Ishikawa (cell line): ENCODE measurements around the gene PEAK1.

Experiments used
- CEBPB ChIP-seq: IDR thresholded peaks from 2 replicates; pipeline ENCODE4 v1.6.1; 2012
- CREB1 ChIP-seq: IDR thresholded peaks from 2 replicates; pipeline ENCODE4 v1.6.1; 2012; ENCODE audit warnings: low read depth
- EGR1 ChIP-seq: IDR thresholded peaks from 2 replicates; pipeline ENCODE4 v1.6.1; 2012
- EP300 ChIP-seq: IDR thresholded peaks from 2 replicates; pipeline ENCODE4 v1.6.1; 2012; ENCODE audit warnings: borderline replicate concordance
- FOXM1 ChIP-seq: IDR thresholded peaks from 2 replicates; pipeline ENCODE4 v1.6.1; 2012; ENCODE audit warnings: low read depth, borderline replicate concordance
- MAX ChIP-seq: IDR thresholded peaks from 2 replicates; pipeline ENCODE4 v1.6.1; 2012
- NFIC ChIP-seq: IDR thresholded peaks from 2 replicates; pipeline ENCODE4 v1.6.1; 2012
- RAD21 ChIP-seq: IDR thresholded peaks from 2 replicates; pipeline ENCODE4 v1.6.1; 2012; ENCODE audit warnings: low read depth
- TAF1 ChIP-seq: IDR thresholded peaks from 2 replicates; pipeline ENCODE4 v1.6.1; 2012; ENCODE audit warnings: low read depth, mild to moderate bottlenecking
- TCF12 ChIP-seq: IDR thresholded peaks from 2 replicates; pipeline ENCODE4 v1.6.1; 2012; ENCODE audit warnings: low read depth
- TEAD4 ChIP-seq: IDR thresholded peaks from 2 replicates; pipeline ENCODE4 v1.6.1; 2012
- YY1 ChIP-seq: IDR thresholded peaks from 2 replicates; pipeline ENCODE4 v1.6.1; 2012; ENCODE audit warnings: low read depth
- ZBTB7A ChIP-seq: IDR thresholded peaks from 2 replicates; pipeline ENCODE4 v1.6.1; 2012; ENCODE audit warnings: low read depth
- TF ChIP-seq, protein P1 (sequence below): IDR thresholded peaks from 2 replicates; pipeline ENCODE4 v1.6.1; 2012
- TF ChIP-seq, protein P2 (sequence below): IDR thresholded peaks from 2 replicates; pipeline ENCODE4 v1.6.1; 2012; ENCODE audit warnings: low read depth, mild to moderate bottlenecking

Gene PEAK1

GRCh38 chr15:77369168-77369567 lies 50.7 kb downstream of the PEAK1 start:
- TF ChIP-seq ZBTB7A (no peak), TCF12 (no peak), EGR1 (no peak), NFIC (no peak), YY1 (no peak), TEAD4 (no peak), MAX (no peak), CREB1 (no peak), FOXM1 (no peak), CEBPB (no peak), RAD21 (no peak), EP300 (no peak), TAF1 (no peak)
- TF ChIP-seq, protein P1, sequence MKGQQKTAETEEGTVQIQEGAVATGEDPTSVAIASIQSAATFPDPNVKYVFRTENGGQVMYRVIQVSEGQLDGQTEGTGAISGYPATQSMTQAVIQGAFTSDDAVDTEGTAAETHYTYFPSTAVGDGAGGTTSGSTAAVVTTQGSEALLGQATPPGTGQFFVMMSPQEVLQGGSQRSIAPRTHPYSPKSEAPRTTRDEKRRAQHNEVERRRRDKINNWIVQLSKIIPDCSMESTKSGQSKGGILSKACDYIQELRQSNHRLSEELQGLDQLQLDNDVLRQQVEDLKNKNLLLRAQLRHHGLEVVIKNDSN, result no peak
- TF ChIP-seq, protein P2, sequence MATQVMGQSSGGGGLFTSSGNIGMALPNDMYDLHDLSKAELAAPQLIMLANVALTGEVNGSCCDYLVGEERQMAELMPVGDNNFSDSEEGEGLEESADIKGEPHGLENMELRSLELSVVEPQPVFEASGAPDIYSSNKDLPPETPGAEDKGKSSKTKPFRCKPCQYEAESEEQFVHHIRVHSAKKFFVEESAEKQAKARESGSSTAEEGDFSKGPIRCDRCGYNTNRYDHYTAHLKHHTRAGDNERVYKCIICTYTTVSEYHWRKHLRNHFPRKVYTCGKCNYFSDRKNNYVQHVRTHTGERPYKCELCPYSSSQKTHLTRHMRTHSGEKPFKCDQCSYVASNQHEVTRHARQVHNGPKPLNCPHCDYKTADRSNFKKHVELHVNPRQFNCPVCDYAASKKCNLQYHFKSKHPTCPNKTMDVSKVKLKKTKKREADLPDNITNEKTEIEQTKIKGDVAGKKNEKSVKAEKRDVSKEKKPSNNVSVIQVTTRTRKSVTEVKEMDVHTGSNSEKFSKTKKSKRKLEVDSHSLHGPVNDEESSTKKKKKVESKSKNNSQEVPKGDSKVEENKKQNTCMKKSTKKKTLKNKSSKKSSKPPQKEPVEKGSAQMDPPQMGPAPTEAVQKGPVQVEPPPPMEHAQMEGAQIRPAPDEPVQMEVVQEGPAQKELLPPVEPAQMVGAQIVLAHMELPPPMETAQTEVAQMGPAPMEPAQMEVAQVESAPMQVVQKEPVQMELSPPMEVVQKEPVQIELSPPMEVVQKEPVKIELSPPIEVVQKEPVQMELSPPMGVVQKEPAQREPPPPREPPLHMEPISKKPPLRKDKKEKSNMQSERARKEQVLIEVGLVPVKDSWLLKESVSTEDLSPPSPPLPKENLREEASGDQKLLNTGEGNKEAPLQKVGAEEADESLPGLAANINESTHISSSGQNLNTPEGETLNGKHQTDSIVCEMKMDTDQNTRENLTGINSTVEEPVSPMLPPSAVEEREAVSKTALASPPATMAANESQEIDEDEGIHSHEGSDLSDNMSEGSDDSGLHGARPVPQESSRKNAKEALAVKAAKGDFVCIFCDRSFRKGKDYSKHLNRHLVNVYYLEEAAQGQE, result no peak

- TF ChIP-seq NFIC (no peak), CEBPB (no peak), MAX (no peak), FOXM1 (no peak)
Observed at GRCh38 chr15:77367631-77368030, 52.3 kb downstream of the PEAK1 start.

GRCh38 chr15:77361456-77361855 lies 58.4 kb downstream of the PEAK1 start:
- TF ChIP-seq CREB1 (no peak), NFIC (no peak), ZBTB7A (no peak), MAX (no peak), RAD21 (no peak), TAF1 (no peak), TCF12 (no peak), TEAD4 (no peak), EGR1 (no peak), YY1 (no peak), FOXM1 (no peak), EP300 (no peak), CEBPB (no peak)
- TF ChIP-seq, protein P1, result no peak
- TF ChIP-seq, protein P2, result no peak

GRCh38 chr15:77358545-77359240 lies 61.2 kb downstream of the PEAK1 start:
- TF ChIP-seq CEBPB (no peak), TAF1 (no peak), NFIC (no peak), TEAD4 (no peak), RAD21 (no peak), TCF12 (no peak)
- TF ChIP-seq, protein P1, result no peak

GRCh38 chr15:77356305-77356704 lies 63.6 kb downstream of the PEAK1 start:
- TF ChIP-seq EGR1 (no peak), CREB1 (no peak), TEAD4 (no peak), ZBTB7A (no peak), YY1 (no peak), CEBPB (no peak), EP300 (no peak), MAX (no peak), TAF1 (no peak), NFIC (no peak)
- TF ChIP-seq, protein P2, result no peak
